ENCODE measurements around the gene ZMPSTE24.
"Not testable (repeated sequence)": the region's sequence is repeated elsewhere in the genome, so short reads cannot be mapped to it uniquely, and the experiment has no call there.

ZMPSTE24 gene

GRCh38 chr1:40332695-40333094, 74.7 kb downstream of the ZMPSTE24 start:
- no peak for DNase-seq

GRCh38 chr1:40337443-40337842, 79.4 kb downstream of the ZMPSTE24 start:
- DNase-seq, result no peak

GRCh38 chr1:40338745-40339419, 80.8 kb downstream of the ZMPSTE24 start:
- DNase-seq, result peak; percentile 95

GRCh38 chr1:40339420-40340323, 81.6 kb downstream of the ZMPSTE24 start:
- no peak for DNase-seq

GRCh38 chr1:40341491-40342380, 83.7 kb downstream of the ZMPSTE24 start:
- DNase-seq, result no peak

- DNase-seq, result not testable (repeated sequence)
These were observed 84.3 kb downstream of the ZMPSTE24 start for GRCh38 chr1:40342381-40342717.

All from eye (tissue), 1 donor.